PFSK-1 (cell line): ENCODE results near the gene SARDH.

Source experiments
- FOXP2 ChIP-seq: optimal IDR thresholded peaks from 2 replicates; pipeline ENCODE3; 2011; ENCODE audit warnings: borderline replicate concordance, control low read depth, inconsistent platforms; ENCODE audit not compliant: insufficient read depth; ENCODE audit errors: extremely low read length, extremely low read depth
- POLR2AphosphoS5 ChIP-seq: IDR thresholded peaks from 2 replicates; pipeline ENCODE4 v1.6.1; 2012; ENCODE audit warnings: low read depth, mild to moderate bottlenecking, control low read depth, low read length, moderate library complexity
- SIN3A ChIP-seq: IDR thresholded peaks from 2 replicates; pipeline ENCODE4 v1.6.1; 2012; ENCODE audit warnings: mild to moderate bottlenecking, low read length, moderate library complexity, borderline replicate concordance; ENCODE audit not compliant: insufficient read depth
- TAF1 ChIP-seq: IDR thresholded peaks from 2 replicates; pipeline ENCODE4 v1.6.1; 2012; ENCODE audit warnings: low read length, control low read depth, borderline replicate concordance; ENCODE audit not compliant: insufficient read depth
- TF ChIP-seq, protein P1 (sequence below), 2 experiments: IDR thresholded peaks; 2 replicates each; pipeline versions ENCODE4 v1.6.1 to v1.8.0; 2011 to 2012; ENCODE audit warnings: low read depth in 2 of 2, low read length in 2 of 2, control low read depth in 1 of 2, inconsistent platforms in 1 of 2, mild to moderate bottlenecking in 1 of 2, moderate library complexity in 1 of 2; ENCODE audit not compliant: insufficient read depth in 1 of 2

SARDH gene

DNA sequence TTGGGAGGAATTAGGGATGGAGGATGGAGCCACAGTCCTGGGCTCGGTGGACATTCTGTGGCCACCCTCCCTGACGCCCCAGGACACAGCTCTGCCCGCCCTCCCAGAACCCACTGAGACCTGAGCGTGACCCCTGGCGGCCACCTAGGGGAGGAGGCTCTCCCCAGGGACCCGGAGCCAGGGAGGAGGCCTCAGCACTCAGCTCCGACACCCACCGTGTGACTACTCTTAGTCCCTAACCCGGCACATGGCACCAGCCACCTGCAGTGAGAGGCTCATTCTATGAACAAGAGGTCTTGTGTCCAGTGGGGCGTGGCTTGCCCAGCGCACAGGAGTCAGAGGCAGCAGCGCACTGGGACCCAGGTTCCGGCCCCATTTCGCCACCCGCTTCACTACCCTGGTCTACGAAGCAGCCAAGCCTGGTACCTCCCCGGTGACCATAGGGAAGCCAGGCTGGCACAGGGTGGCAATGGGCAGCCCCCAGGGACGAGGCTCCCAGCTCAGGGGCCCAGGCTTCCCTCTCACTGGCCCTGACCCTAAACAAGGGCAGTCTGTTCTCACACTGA lies 10.2 kb downstream of the SARDH start:
- TF ChIP-seq SIN3A (no peak), FOXP2 (no peak), TAF1 (no peak), POLR2AphosphoS5 (no peak)
- TF ChIP-seq, protein P1, sequence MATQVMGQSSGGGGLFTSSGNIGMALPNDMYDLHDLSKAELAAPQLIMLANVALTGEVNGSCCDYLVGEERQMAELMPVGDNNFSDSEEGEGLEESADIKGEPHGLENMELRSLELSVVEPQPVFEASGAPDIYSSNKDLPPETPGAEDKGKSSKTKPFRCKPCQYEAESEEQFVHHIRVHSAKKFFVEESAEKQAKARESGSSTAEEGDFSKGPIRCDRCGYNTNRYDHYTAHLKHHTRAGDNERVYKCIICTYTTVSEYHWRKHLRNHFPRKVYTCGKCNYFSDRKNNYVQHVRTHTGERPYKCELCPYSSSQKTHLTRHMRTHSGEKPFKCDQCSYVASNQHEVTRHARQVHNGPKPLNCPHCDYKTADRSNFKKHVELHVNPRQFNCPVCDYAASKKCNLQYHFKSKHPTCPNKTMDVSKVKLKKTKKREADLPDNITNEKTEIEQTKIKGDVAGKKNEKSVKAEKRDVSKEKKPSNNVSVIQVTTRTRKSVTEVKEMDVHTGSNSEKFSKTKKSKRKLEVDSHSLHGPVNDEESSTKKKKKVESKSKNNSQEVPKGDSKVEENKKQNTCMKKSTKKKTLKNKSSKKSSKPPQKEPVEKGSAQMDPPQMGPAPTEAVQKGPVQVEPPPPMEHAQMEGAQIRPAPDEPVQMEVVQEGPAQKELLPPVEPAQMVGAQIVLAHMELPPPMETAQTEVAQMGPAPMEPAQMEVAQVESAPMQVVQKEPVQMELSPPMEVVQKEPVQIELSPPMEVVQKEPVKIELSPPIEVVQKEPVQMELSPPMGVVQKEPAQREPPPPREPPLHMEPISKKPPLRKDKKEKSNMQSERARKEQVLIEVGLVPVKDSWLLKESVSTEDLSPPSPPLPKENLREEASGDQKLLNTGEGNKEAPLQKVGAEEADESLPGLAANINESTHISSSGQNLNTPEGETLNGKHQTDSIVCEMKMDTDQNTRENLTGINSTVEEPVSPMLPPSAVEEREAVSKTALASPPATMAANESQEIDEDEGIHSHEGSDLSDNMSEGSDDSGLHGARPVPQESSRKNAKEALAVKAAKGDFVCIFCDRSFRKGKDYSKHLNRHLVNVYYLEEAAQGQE (IDR thresholded peaks at IDR 0.05; ENCODE audit: insufficient read depth in 1 of 2, low read depth in 2 of 2, low read length in 2 of 2), result no peak

DNA sequence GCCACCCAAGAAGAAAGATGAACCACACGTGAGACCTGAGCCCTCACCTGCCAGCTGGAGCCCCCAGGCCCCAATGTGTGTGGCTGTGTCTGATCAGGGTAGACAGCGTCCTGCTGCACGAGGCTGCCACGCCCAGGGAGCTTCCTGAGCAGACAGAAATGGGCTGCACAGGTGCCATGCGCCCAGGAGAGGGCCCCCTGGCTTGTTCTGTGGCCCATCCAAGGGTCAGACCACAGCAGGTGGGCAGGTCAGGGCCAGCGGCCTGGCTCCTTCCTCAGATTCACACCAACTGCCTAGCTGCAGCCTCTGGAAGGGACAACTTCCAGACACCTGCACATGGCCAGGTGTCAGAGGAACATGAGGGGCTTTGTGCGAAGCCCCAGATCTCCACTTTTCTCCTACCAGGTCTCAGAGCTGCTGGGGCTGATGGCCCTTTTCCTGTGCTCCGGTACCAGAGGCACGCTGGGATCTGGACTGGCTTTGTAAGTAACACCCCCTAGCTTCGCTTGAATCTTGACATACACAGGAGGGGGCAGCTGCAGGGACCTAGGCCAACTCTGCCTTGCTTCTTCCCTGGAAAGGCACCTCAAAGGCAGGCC lies 10.8 kb downstream of the SARDH start:
- no peak for TF ChIP-seq SIN3A

DNA sequence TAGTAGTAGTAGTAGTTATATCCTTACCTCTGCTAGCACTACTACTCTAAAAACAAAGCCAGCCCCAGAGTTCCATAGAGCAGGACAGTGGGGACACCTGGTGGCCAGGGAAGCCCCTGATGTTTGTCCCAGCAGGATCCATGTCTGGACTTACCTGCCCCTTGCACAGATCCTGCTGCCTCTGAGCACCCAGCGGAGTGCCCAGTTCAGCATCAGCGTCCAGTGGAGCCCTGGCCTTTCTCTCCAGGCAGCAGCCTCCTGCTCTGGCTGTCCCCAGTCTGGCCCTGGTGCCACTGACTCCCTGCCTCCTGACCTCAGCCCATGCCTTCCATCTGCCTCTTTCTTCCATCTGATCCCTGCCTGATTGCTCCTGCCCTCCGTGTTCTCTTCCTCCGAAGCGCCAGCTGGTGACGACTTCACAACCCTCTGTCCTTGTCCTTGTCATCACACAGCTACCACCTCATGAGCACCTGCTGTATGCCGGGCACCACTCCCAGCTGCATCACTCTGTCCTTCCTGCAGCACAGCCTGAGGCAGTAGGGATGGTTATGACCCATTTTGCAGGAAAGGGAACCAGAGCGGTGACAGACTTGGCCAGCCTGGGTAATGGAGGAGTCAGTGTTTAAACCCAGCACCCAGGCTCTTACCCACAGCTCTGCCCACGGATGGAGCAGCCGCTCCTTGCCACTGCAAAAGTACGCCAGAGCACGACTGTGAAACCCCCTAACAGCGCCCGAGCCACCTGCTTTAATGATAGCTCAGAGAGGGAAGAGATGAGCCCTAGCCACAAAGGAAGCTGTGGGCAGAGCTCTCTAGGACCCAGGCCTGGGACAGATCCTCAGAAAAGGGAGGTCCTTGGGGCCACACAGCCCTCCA lies 11.5 kb downstream of the SARDH start:
- no peak for TF ChIP-seq TAF1
- no peak for TF ChIP-seq FOXP2
- TF ChIP-seq SIN3A, result no peak
- no peak for TF ChIP-seq POLR2AphosphoS5
- TF ChIP-seq, protein P1 (IDR thresholded peaks at IDR 0.05; ENCODE audit: insufficient read depth in 1 of 2, low read depth in 2 of 2, low read length in 2 of 2), result no peak

DNA sequence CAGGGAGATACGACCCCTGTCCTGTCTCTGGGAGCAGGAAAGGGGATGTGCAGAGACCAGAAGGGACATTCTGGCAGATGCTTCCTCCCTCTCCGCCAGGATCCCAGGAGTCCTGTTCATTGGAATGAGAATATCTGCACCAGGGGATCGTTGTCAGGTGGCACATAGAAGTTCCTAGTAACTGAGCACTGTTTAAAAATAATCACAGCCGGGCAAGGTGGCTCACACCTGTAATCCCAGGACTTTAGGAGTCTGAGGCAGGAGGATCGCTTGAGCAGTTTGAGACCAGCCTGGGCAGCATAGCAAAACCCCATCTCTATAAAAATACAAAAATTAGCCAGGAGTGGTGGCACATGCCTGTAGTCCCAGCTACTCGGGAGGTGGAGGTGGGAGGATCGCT lies 12.3 kb downstream of the SARDH start:
- TF ChIP-seq SIN3A, result no peak
- TF ChIP-seq, protein P1 (IDR thresholded peaks at IDR 0.05; ENCODE audit: insufficient read depth in 1 of 2, low read depth in 2 of 2, low read length in 2 of 2), result no peak
- no peak for TF ChIP-seq TAF1

DNA sequence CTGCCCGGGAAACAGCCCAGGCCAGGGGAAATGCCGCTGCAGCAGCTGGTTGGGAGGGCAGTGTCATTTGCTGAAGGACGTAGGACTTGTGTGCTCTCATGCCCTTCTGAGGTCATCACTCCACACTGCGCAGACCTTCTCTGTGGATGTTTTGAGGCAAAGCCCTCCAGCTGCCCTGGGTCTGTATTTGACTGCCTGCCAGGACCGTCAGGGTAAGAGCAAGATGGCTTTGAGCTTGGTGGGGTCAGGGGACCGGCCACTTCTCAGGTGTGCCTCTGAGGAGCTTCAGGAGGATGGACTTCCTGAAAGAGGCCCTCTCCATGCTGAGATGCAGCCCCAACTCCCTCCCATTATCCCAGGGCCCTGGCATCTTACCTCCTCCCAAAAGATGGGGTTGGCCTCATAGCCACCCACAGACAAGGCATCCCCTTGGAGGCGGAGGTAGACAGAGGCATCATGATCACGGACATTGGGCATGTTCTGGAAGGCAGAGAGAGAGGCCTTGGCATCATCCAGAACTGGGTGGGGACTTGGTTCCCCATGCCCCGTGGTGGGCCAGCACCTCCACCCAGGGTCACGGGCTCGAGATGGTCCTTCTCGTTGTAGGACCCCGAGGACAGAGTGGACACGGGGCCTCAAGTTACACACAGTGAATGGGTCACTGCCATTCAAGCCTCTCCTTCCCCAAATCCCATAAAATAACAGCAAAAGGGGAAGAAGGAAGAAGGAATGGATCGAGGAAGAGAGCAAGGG lies 19.4 kb downstream of the SARDH start:
- TF ChIP-seq POLR2AphosphoS5, result no peak
- TF ChIP-seq SIN3A, result no peak
- no peak for TF ChIP-seq FOXP2
- TF ChIP-seq, protein P1 (IDR thresholded peaks at IDR 0.05; ENCODE audit: insufficient read depth in 1 of 2, low read depth in 2 of 2, low read length in 2 of 2), result no peak
- TF ChIP-seq TAF1, result no peak
